ENCODE measurements around the gene KDM6B. TPM values are rescaled to one million over a fixed set of nuclear protein-coding genes. Genes with fewer than 3 reads are reported as not detected.
A peak's percentile ranks its signal among the peaks of the same experiment; 100 is the strongest.

Gene KDM6B
- total and polyA plus RNA-seq, 9 of the 15 experiments (the other 6 are each of a cell fraction or from before 2014, with no cell fraction given), result 0.01 to 22.9 (median 2.2) TPM

DNA sequence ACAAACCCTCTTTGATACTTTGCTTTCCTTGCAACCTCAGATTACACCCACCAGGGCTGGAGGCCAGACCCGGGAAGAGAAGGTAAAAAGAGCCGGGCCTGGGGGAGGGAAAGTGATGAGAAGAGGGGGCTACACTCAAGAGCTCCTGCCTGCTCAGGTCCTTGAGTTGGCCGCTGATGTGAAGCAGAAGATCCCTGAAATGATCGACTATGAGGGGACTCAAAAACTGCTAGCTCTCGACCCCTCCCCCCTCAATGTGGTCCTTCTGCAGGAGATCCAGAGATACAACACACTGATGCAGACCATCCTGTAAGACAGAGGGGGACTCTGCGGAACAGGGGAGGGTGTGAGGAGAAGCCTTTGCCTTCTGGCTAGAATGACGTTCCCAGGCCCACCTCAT, 2.8 kb upstream of the KDM6B start (continued):
- TF ChIP-seq, protein P1, sequence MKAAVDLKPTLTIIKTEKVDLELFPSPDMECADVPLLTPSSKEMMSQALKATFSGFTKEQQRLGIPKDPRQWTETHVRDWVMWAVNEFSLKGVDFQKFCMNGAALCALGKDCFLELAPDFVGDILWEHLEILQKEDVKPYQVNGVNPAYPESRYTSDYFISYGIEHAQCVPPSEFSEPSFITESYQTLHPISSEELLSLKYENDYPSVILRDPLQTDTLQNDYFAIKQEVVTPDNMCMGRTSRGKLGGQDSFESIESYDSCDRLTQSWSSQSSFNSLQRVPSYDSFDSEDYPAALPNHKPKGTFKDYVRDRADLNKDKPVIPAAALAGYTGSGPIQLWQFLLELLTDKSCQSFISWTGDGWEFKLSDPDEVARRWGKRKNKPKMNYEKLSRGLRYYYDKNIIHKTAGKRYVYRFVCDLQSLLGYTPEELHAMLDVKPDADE (conservative IDR thresholded peaks at IDR 0.05; ENCODE audit: control insufficient read depth, low read depth, low read length), result no peak
- no peak for TF ChIP-seq CBFA2T2 (conservative IDR thresholded peaks at IDR 0.05)
- no peak for TF ChIP-seq SRSF7 (optimal IDR thresholded peaks at IDR 0.05; ENCODE audit: low read depth, low read length)
- TF ChIP-seq, protein P2, sequence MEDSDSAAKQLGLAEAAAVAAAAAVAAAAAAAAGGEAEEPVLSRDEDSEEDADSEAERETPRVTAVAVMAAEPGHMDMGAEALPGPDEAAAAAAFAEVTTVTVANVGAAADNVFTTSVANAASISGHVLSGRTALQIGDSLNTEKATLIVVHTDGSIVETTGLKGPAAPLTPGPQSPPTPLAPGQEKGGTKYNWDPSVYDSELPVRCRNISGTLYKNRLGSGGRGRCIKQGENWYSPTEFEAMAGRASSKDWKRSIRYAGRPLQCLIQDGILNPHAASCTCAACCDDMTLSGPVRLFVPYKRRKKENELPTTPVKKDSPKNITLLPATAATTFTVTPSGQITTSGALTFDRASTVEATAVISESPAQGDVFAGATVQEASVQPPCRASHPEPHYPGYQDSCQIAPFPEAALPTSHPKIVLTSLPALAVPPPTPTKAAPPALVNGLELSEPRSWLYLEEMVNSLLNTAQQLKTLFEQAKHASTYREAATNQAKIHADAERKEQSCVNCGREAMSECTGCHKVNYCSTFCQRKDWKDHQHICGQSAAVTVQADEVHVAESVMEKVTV (CRISPR knock-in tag; IDR thresholded peaks at IDR 0.05), result no peak
- no peak for TF ChIP-seq TCF3 (CRISPR knock-in tag; IDR thresholded peaks at IDR 0.05)
- no peak for TF ChIP-seq KLF10 (CRISPR knock-in tag; IDR thresholded peaks at IDR 0.05)

DNA sequence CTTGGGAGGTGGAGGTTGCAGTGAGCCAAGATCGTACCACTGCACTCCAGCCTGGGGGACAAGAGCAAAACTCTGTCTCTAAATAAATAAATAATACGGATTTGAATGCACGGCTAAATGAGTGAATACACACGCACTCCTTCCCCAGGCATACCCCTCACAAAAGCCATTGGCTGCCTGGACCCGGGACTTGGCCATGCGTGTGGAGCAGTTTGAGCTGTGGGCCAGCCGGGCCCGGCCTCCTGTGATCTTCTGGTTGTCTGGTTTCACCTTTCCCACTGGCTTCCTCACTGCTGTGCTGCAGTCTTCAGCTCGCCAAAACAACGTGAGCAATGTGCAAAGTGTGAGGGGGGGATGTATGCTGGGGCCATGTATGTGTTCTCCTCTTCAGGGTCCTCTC, 1.6 kb upstream of the KDM6B start:
- Histone ChIP-seq H3K27me3 (ENCODE audit: control insufficient read depth in 2 of 2, insufficient read depth in 2 of 2, low read length in 2 of 2) (peaks cover 14 to 17% of the 10 kb centered on the region in 2 experiments; a peak in 4 of 5 replicates), H3K27ac (ENCODE audit: extremely low read depth, low read depth, low read length) (no peak overlapping the region), H3K4me3 (no peak overlapping the region), H4K20me1 (replicated peaks; ENCODE audit: control insufficient read depth, insufficient read depth, low read length) (no peaks in the 10 kb centered on the region), H3K4me2 (ENCODE audit: insufficient read depth, low read length) (no peak overlapping the region), H3K79me2 (ENCODE audit: control insufficient read depth, insufficient read depth, low read length) (no peaks in the 10 kb centered on the region; the same call in 2 of the 3 replicates), H3K9me1 (ENCODE audit: control insufficient read depth, insufficient read depth, low read length) (no peaks in the 10 kb centered on the region), H3K9ac (ENCODE audit: insufficient read depth in 1 of 2, low read depth in 2 of 2, low read length in 2 of 2) (no peak overlapping the region), H3K9me3 (replicated peaks; ENCODE audit: control insufficient read depth, insufficient read depth, low read depth, low read length) (no peaks in the 10 kb centered on the region), H2AFZ (ENCODE audit: low read depth, low read length) (no peak overlapping the region), H3K36me3 (ENCODE audit: control insufficient read depth, insufficient read depth, low read length) (no peaks in the 10 kb centered on the region), H3K4me1 (replicated peaks in 1 of 2; ENCODE audit: control insufficient read depth in 2 of 2, insufficient read depth in 2 of 2, low read length in 2 of 2) (peaks cover 13 to 38% of the 10 kb centered on the region in 2 experiments)
- TF ChIP-seq STAT5B (CRISPR knock-in tag; IDR thresholded peaks at IDR 0.05), result no peak
- TF ChIP-seq, protein P3, sequence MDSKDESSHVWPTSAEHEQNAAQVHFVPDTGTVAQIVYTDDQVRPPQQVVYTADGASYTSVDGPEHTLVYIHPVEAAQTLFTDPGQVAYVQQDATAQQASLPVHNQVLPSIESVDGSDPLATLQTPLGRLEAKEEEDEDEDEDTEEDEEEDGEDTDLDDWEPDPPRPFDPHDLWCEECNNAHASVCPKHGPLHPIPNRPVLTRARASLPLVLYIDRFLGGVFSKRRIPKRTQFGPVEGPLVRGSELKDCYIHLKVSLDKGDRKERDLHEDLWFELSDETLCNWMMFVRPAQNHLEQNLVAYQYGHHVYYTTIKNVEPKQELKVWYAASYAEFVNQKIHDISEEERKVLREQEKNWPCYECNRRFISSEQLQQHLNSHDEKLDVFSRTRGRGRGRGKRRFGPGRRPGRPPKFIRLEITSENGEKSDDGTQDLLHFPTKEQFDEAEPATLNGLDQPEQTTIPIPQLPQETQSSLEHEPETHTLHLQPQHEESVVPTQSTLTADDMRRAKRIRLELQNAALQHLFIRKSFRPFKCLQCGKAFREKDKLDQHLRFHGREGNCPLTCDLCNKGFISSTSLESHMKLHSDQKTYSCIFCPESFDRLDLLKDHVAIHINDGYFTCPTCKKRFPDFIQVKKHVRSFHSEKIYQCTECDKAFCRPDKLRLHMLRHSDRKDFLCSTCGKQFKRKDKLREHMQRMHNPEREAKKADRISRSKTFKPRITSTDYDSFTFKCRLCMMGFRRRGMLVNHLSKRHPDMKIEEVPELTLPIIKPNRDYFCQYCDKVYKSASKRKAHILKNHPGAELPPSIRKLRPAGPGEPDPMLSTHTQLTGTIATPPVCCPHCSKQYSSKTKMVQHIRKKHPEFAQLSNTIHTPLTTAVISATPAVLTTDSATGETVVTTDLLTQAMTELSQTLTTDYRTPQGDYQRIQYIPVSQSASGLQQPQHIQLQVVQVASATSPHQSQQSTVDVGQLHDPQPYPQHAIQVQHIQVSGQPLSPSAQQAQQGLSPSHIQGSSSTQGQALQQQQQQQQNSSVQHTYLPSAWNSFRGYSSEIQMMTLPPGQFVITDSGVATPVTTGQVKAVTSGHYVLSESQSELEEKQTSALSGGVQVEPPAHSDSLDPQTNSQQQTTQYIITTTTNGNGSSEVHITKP (IDR thresholded peaks at IDR 0.05; ENCODE audit: partially characterized antibody), result peak; percentile 92
- POLR2A ChIA-PET, result interaction anchor here (0.8 to 1.2 kb wide), 2 partner anchors 10 to 16 kb away, joined by 3 to 4 read pairs; no protein-coding TSS in a partner anchor
- BruUV-seq (replicated peaks), result no TSS peak
- DNase-seq (ENCODE audit: extremely low read depth in 1 of 4, low spot score in 3 of 4), result no peak
- CTCF ChIA-PET (ENCODE audit: low intra/inter-chr PET ratio), result no interaction called here
- FAIRE-seq, result no peak
- ATAC-seq, result no peak
- intact Hi-C loops (cut with micrococcal nuclease), result loop anchor here (10.0 kb wide), 2 partner anchors 62 to 292 kb away; partner anchors contain the start of gene HES7
- 48% methylated on average over 8 of the region's 10 CpGs for WGBS (ENCODE audit: insufficient coverage, low coverage, missing lambda C conversion rate)
- in situ Hi-C loops (cut with MboI), result no loop called here

All from K562 (cell line).